ENCODE results near the gene OBSL1.

Gene OBSL1

GRCh38 chr2:219560037-219560892 is 11.1 kb downstream of the OBSL1 start:
- no peak for DNase-seq (ENCODE audit: low spot score)
- H3K27ac ChIP-seq: no peak overlapping the region
- H3K4me3 ChIP-seq: no peak overlapping the region
- TF ChIP-seq CTCF (IDR thresholded peaks at IDR 0.05): peak; percentile 90

GRCh38 chr2:219559156-219559915 is 12.0 kb downstream of the OBSL1 start:
- no peak for TF ChIP-seq CTCF (IDR thresholded peaks at IDR 0.05)
- DNase-seq (ENCODE audit: low spot score): no peak
- no peak overlapping the region for H3K27ac ChIP-seq
- no peak overlapping the region for H3K4me3 ChIP-seq

GRCh38 chr2:219557791-219558785 is 13.3 kb downstream of the OBSL1 start:
- no peak for TF ChIP-seq CTCF (IDR thresholded peaks at IDR 0.05)
- no peak overlapping the region for H3K4me3 ChIP-seq
- no peak for DNase-seq (ENCODE audit: low spot score)
- H3K27ac ChIP-seq: no peak overlapping the region

- TF ChIP-seq CTCF (IDR thresholded peaks at IDR 0.05): no peak
- Histone ChIP-seq H3K4me3 (no peak overlapping the region), H3K27ac (no peak overlapping the region)
- DNase-seq (ENCODE audit: low spot score): no peak
Measured at GRCh38 chr2:219557320-219557719, 14.0 kb downstream of the OBSL1 start.

DNA sequence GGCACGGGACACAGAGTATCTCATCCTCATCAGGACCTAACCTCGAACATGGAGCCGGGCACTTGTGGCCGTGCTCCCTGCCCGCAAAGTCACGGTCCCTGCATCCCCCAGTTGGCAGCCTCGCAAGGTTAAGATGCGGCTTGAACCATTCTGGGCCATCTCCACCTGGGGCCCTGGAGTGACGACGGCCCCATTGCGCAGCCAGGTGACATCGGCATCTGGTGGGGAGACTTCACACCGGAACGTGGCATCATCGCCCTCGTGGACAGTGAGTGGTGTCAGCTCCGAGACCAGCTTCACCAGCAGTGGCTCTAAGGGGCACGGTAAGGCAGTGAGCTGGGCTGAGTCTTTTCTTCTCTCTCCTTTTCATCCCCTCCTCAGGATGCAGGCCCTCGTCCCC is 14.9 kb downstream of the OBSL1 start:
- H3K4me3 ChIP-seq: no peak overlapping the region
- no peak for DNase-seq (ENCODE audit: low spot score)
- no peak for TF ChIP-seq CTCF (IDR thresholded peaks at IDR 0.05)
- H3K27ac ChIP-seq: no peak overlapping the region

DNA sequence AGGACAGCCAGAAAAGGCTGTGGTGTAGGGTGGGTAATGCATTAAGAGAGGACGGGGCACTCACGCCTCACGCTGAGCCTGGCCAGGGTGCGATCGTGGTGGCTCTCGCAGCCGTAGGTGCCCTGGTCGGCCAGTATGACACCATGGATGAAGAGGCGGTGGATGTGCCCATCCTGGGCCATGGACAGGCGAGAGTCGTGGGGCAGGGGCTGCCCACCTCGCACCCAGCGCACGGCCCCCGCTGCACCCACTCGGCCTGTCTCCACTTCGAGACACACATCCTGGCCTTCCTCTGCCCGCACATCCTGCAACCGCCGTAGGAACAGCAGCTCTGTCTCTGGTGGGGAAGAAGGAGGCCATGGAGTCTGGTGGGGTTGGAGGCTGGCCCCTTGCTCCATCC is 15.4 kb downstream of the OBSL1 start:
- H3K27ac ChIP-seq: no peak overlapping the region
- no peak overlapping the region for H3K4me3 ChIP-seq
- no peak for TF ChIP-seq CTCF (IDR thresholded peaks at IDR 0.05)
- no peak for DNase-seq (ENCODE audit: low spot score)
